OCI-LY7 (cell line): ENCODE data around the gene ZNF416. TPM values are rescaled to one million over a fixed set of nuclear protein-coding genes. Genes with fewer than 3 reads are reported as not detected.

ENCODE experiments used
- BruUV-seq: library from RNA; stranded (reverse); fragments of 400-500 nt; replicated peaks from 2 replicates; lab custom pipeline; 2021; lab: Mats Ljungman, UMichigan
- CTCF ChIA-PET: fragments of 300-600 bp; sonication (Branson Sonifier 250); formaldehyde crosslinking; loops from one replicate; lab custom pipeline; 2022; ENCODE audit warnings: antibody characterized with exemption; ENCODE audit not compliant: unreplicated experiment; lab: Charles Lee
- POLR2A ChIA-PET: fragments of 300-600 bp; sonication (Branson Sonifier 250); formaldehyde crosslinking; loops from one replicate; lab custom pipeline; 2022; ENCODE audit warnings: antibody characterized with exemption; lab: Charles Lee
- DNase-seq: peaks from one replicate; pipeline ENCODE4 v3.0.0-alpha.2; 2015; ENCODE audit warnings: low spot score
- H2AFZ ChIP-seq: fragments of 200-600 bp; sonication (generic), shearing (Covaris generic); 2 replicates; pipeline ENCODE4 v1.6.1; 2014; ENCODE audit warnings: mild to moderate bottlenecking, antibody characterized with exemption, low read length, moderate library complexity
- H3K27ac ChIP-seq: fragments of 200-600 bp; sonication (generic); 2 replicates; pipeline ENCODE4 v1.5.1; 2014; ENCODE audit warnings: mixed run types, low read depth, mild to moderate bottlenecking, moderate library complexity, low read length, inconsistent platforms; ENCODE audit not compliant: poor library complexity, severe bottlenecking
- H3K36me3 ChIP-seq: fragments of 200-600 bp; sonication (generic); 2 replicates; pipeline ENCODE4 v1.6.1; 2014; ENCODE audit warnings: mild to moderate bottlenecking, antibody characterized with exemption, low read length, moderate library complexity, mixed read lengths; ENCODE audit not compliant: insufficient read depth
- H3K4me1 ChIP-seq: fragments of 200-600 bp; sonication (generic); 2 replicates; pipeline ENCODE4 v1.5.1; 2014; ENCODE audit warnings: mild to moderate bottlenecking, low read length; ENCODE audit not compliant: insufficient read depth, poor library complexity, severe bottlenecking
- H3K4me2 ChIP-seq: fragments of 200-600 bp; sonication (generic); 2 replicates; pipeline ENCODE4 v1.6.1; 2014; ENCODE audit warnings: mild to moderate bottlenecking, low read length
- H3K4me3 ChIP-seq: fragments of 200-600 bp; sonication (generic); 2 replicates; pipeline ENCODE4 v1.5.1; 2014; ENCODE audit warnings: mild to moderate bottlenecking, low read depth, low read length; ENCODE audit not compliant: poor library complexity, severe bottlenecking
- H3K79me2 ChIP-seq: fragments of 200-600 bp; sonication (generic); 2 replicates; pipeline ENCODE4 v1.6.1; 2016; ENCODE audit warnings: low read depth, mild to moderate bottlenecking, low read length, moderate library complexity, mixed read lengths; ENCODE audit not compliant: insufficient read depth
- H3K9me2 ChIP-seq: fragments of 200-600 bp; sonication (generic); 2 replicates; pipeline ENCODE4 v1.6.1; 2016; ENCODE audit warnings: mild to moderate bottlenecking, low read length, mixed read lengths; ENCODE audit not compliant: insufficient read depth
- H3K9me3 ChIP-seq: fragments of 200-600 bp; sonication (generic); 2 replicates; pipeline ENCODE4 v1.6.1; 2014; ENCODE audit warnings: mild to moderate bottlenecking, mixed run types, low read length, mixed read lengths
- H4K20me1 ChIP-seq: fragments of 200-600 bp; sonication (generic); 2 replicates; pipeline ENCODE4 v1.6.1; 2014; ENCODE audit warnings: mild to moderate bottlenecking, antibody characterized with exemption, low read length, moderate library complexity, mixed read lengths; ENCODE audit not compliant: insufficient read depth
- EZH2phosphoT487 ChIP-seq: fragments of 200-600 bp; sonication (generic); IDR thresholded peaks from 2 replicates; pipeline ENCODE4 v1.6.1; 2018; ENCODE audit warnings: low read depth, borderline replicate concordance, mild to moderate bottlenecking, mixed run types, antibody characterized with exemption, low read length, moderate library complexity, mixed read lengths
- intact Hi-C: fragments of 100-400 bp; cut with micrococcal nuclease; formaldehyde crosslinking; loops from one replicate; pipeline ENCODE4 v1.10.0; 2022; ENCODE audit not compliant: unreplicated experiment
- total RNA-seq, 2 experiments: library from RNA; depleted of rRNA in 1 of 2; stranded (reverse); fragments of >200 nt in 1 of 2; shearing (Covaris generic) in 1 of 2; gene quantifications; 2 replicates each; pipeline ENCODE4 v1.2.3, GENCODE V29; 2014 to 2022
- TF ChIP-seq, protein P1 (sequence below): fragments of 200-600 bp; sonication (generic); conservative IDR thresholded peaks from 2 replicates; pipeline ENCODE4 v1.5.1; 2014; ENCODE audit warnings: mild to moderate bottlenecking, antibody characterized with exemption, low read length, moderate library complexity, mixed read lengths

Gene ZNF416
- total RNA-seq, 2 experiments from 2014 or later = 3.1 to 5.0 TPM

DNA sequence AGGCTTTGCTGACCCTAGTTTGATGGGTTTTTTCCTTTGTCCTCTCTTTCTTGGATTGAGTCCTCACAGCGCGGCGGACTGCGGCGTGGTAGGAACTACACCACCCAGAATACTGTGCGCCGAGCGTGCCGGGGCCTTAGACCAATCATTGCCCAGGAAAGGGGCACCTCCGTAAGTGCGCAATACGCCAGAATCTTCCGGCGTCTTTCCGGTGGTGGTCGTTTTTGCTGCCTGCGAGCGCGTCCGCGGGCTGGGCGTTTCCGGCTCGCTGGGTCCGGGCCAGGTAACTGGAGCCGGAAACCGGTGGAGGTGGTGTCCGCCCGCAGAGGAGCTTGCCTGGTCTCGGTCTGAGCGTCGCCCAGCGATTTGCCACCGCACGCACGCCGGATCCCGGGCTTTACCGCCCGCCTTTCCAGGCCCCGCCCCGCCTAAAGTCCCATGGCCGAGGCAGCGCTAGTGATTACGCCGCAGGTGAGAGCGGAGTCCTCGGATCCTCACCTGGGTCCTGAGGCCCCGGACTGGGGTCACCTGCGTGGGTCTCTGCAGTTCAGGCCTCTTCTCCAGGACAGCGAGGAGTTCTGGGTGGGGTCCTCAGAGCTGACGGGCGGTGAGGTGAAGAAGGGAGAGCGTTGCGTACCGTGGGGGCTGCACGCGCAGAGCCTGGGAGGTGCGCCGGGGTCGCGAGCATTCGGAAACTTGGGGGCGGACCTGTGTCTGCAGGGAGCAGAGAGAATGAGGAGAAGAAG is 51.4 kb downstream of the ZNF416 start, which contains the start of gene ZNF549:
Gene ZNF549 (plus strand): TSS at position 221 of the 746 bp plus-strand sequence. CDS start 218 bp downstream, at position 439.
- Histone ChIP-seq H3K9me2 (no peaks in the 10 kb centered on the region), H3K27ac (peak within 1 kb of the TSS; percentile 30), H3K4me3 (peak within 1 kb of the TSS; percentile 97), H3K4me1 (peaks cover 15% of the 10 kb centered on the region), H3K79me2 (peaks cover 11% of the 10 kb centered on the region; the same call in 1 of the 2 replicates), H3K36me3 (peaks cover 15% of the 10 kb centered on the region), H4K20me1 (no peaks in the 10 kb centered on the region), H2AFZ (peak within 1 kb of the TSS; percentile 97), H3K4me2 (peak within 1 kb of the TSS; percentile 98), H3K9me3 (no peaks in the 10 kb centered on the region; the same call in 1 of the 2 replicates)
- intact Hi-C loops = no loop called here
- BruUV-seq = no TSS peak
- ChIA-PET POLR2A (no interaction called here), CTCF (no interaction called here)
- peak; percentile 94 for DNase-seq
- TF ChIP-seq EZH2phosphoT487 = no peak
- TF ChIP-seq, protein P1, sequence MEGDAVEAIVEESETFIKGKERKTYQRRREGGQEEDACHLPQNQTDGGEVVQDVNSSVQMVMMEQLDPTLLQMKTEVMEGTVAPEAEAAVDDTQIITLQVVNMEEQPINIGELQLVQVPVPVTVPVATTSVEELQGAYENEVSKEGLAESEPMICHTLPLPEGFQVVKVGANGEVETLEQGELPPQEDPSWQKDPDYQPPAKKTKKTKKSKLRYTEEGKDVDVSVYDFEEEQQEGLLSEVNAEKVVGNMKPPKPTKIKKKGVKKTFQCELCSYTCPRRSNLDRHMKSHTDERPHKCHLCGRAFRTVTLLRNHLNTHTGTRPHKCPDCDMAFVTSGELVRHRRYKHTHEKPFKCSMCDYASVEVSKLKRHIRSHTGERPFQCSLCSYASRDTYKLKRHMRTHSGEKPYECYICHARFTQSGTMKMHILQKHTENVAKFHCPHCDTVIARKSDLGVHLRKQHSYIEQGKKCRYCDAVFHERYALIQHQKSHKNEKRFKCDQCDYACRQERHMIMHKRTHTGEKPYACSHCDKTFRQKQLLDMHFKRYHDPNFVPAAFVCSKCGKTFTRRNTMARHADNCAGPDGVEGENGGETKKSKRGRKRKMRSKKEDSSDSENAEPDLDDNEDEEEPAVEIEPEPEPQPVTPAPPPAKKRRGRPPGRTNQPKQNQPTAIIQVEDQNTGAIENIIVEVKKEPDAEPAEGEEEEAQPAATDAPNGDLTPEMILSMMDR = no peak

Other genes with a start within 250 kb of the ZNF416 start
- gene ZNF304, start 227.6 kb downstream of the ZNF416 start, total RNA-seq (2014; rRNA removed; shearing (Covaris generic)) = 5.0 and 6.8 TPM in 2 replicates
- 5.8 and 6.8 TPM in 2 replicates for gene ZNF304, start 227.6 kb downstream of the ZNF416 start, total RNA-seq (2022)
- gene TRAPPC2B, start 215.4 kb downstream of the ZNF416 start, total RNA-seq (2014; rRNA removed; shearing (Covaris generic)) = 12.7 and 19.3 TPM in 2 replicates
- gene TRAPPC2B, start 215.4 kb downstream of the ZNF416 start, total RNA-seq (2022) = 8.7 and 9.8 TPM in 2 replicates
- gene ZNF547, start 215.4 kb downstream of the ZNF416 start, total RNA-seq (2014; rRNA removed; shearing (Covaris generic)) = 2.8 and 3.9 TPM in 2 replicates
- gene ZNF547, start 215.4 kb downstream of the ZNF416 start, total RNA-seq (2022) = 4.5 and 4.8 TPM in 2 replicates
- 18.9 and 23.9 TPM in 2 replicates for gene ZNF548, start 189.1 kb downstream of the ZNF416 start, total RNA-seq (2014; rRNA removed; shearing (Covaris generic))
- gene ZNF548, start 189.1 kb downstream of the ZNF416 start, total RNA-seq (2022) = 41.8 and 42.4 TPM in 2 replicates
- gene ZNF17, start 167.8 kb downstream of the ZNF416 start, total RNA-seq (2014; rRNA removed; shearing (Covaris generic)) = 18.9 and 31.4 TPM in 2 replicates
- gene ZNF17, start 167.8 kb downstream of the ZNF416 start, total RNA-seq (2022) = 14.9 and 15.9 TPM in 2 replicates
- 27.1 and 30.1 TPM in 2 replicates for gene ZNF749, start 143.6 kb downstream of the ZNF416 start, total RNA-seq (2014; rRNA removed; shearing (Covaris generic))
- 14.2 and 18.0 TPM in 2 replicates for gene ZNF749, start 143.6 kb downstream of the ZNF416 start, total RNA-seq (2022)
- not detected in 2 replicates for gene VN1R1, start 121.8 kb downstream of the ZNF416 start, total RNA-seq (2014; rRNA removed; shearing (Covaris generic))
- gene VN1R1, start 121.8 kb downstream of the ZNF416 start, total RNA-seq (2022) = not detected in 2 replicates
- 0.85 and 0.88 TPM in 2 replicates for gene ZNF772, start 101.3 kb downstream of the ZNF416 start, total RNA-seq (2014; rRNA removed; shearing (Covaris generic))
- gene ZNF772, start 101.3 kb downstream of the ZNF416 start, total RNA-seq (2022) = 1.1 and 1.5 TPM in 2 replicates
- 5.0 and 7.2 TPM in 2 replicates for gene ZNF419, start 91.2 kb downstream of the ZNF416 start, total RNA-seq (2014; rRNA removed; shearing (Covaris generic))
- 6.7 and 10.5 TPM in 2 replicates for gene ZNF419, start 91.2 kb downstream of the ZNF416 start, total RNA-seq (2022)
- gene ZNF773, start 79.0 kb downstream of the ZNF416 start, total RNA-seq (2014; rRNA removed; shearing (Covaris generic)) = 9.6 and 12.0 TPM in 2 replicates
- gene ZNF773, start 79.0 kb downstream of the ZNF416 start, total RNA-seq (2022) = 6.1 and 8.7 TPM in 2 replicates
- gene ZNF549, start 51.6 kb downstream of the ZNF416 start, total RNA-seq (2014; rRNA removed; shearing (Covaris generic)) = 6.1 and 7.5 TPM in 2 replicates
- 6.6 and 8.8 TPM in 2 replicates for gene ZNF549, start 51.6 kb downstream of the ZNF416 start, total RNA-seq (2022)
- 6.3 and 6.9 TPM in 2 replicates for gene ZNF550, start 19.0 kb downstream of the ZNF416 start, total RNA-seq (2014; rRNA removed; shearing (Covaris generic))
- 6.8 and 8.7 TPM in 2 replicates for gene ZNF550, start 19.0 kb downstream of the ZNF416 start, total RNA-seq (2022)
- 0.47 and 0.98 TPM in 2 replicates for gene ZIK1, start 5.2 kb upstream of the ZNF416 start, total RNA-seq (2014; rRNA removed; shearing (Covaris generic))
- not detected in 2 replicates for gene ZIK1, start 5.2 kb upstream of the ZNF416 start, total RNA-seq (2022)
- gene ZNF530, start 21.0 kb upstream of the ZNF416 start, total RNA-seq (2014; rRNA removed; shearing (Covaris generic)) = 6.2 and 13.4 TPM in 2 replicates
- 7.7 and 8.0 TPM in 2 replicates for gene ZNF530, start 21.0 kb upstream of the ZNF416 start, total RNA-seq (2022)
- gene ZNF134, start 35.3 kb upstream of the ZNF416 start, total RNA-seq (2014; rRNA removed; shearing (Covaris generic)) = 11.1 and 19.9 TPM in 2 replicates
- 7.7 and 11.0 TPM in 2 replicates for gene ZNF134, start 35.3 kb upstream of the ZNF416 start, total RNA-seq (2022)
- gene ZNF211, start 54.3 kb upstream of the ZNF416 start, total RNA-seq (2014; rRNA removed; shearing (Covaris generic)) = 12.1 and 19.0 TPM in 2 replicates
- gene ZNF211, start 54.3 kb upstream of the ZNF416 start, total RNA-seq (2022) = 10.5 and 15.2 TPM in 2 replicates
- not detected in 2 replicates for gene ZSCAN4, start 90.0 kb upstream of the ZNF416 start, total RNA-seq (2014; rRNA removed; shearing (Covaris generic))
- gene ZSCAN4, start 90.0 kb upstream of the ZNF416 start, total RNA-seq (2022) = not detected in 2 replicates
- gene ZNF551, start 103.1 kb upstream of the ZNF416 start, total RNA-seq (2014; rRNA removed; shearing (Covaris generic)) = 14.2 and 21.3 TPM in 2 replicates
- 10.5 and 12.0 TPM in 2 replicates for gene ZNF551, start 103.1 kb upstream of the ZNF416 start, total RNA-seq (2022)
- not detected in 2 replicates for gene ZNF154, start 130.3 kb upstream of the ZNF416 start, total RNA-seq (2014; rRNA removed; shearing (Covaris generic))
- gene ZNF154, start 130.3 kb upstream of the ZNF416 start, total RNA-seq (2022) = not detected in 2 replicates
- gene ZNF671, start 148.7 kb upstream of the ZNF416 start, total RNA-seq (2014; rRNA removed; shearing (Covaris generic)) = 9.2 and 10.8 TPM in 2 replicates
- 9.8 and 11.4 TPM in 2 replicates for gene ZNF671, start 148.7 kb upstream of the ZNF416 start, total RNA-seq (2022)
- gene ZNF776, start 167.9 kb upstream of the ZNF416 start, total RNA-seq (2014; rRNA removed; shearing (Covaris generic)) = 17.3 and 36.0 TPM in 2 replicates
- 19.6 and 20.6 TPM in 2 replicates for gene ZNF776, start 167.9 kb upstream of the ZNF416 start, total RNA-seq (2022)
- 19.7 and 21.6 TPM in 2 replicates for gene ZNF586, start 190.8 kb upstream of the ZNF416 start, total RNA-seq (2014; rRNA removed; shearing (Covaris generic))
- gene ZNF586, start 190.8 kb upstream of the ZNF416 start, total RNA-seq (2022) = 23.8 and 25.2 TPM in 2 replicates
- gene ZNF552, start 236.0 kb upstream of the ZNF416 start, total RNA-seq (2014; rRNA removed; shearing (Covaris generic)) = 8.6 and 10.2 TPM in 2 replicates
- 11.4 and 12.5 TPM in 2 replicates for gene ZNF552, start 236.0 kb upstream of the ZNF416 start, total RNA-seq (2022)